T1000 (cell line): ENCODE measurements around the gene ANKRD11.
"Not testable (repeated sequence)": the region's sequence is repeated elsewhere in the genome, so short reads cannot be mapped to it uniquely, and the experiment has no call there.

Source experiments
- DNase-seq: peaks from one replicate; lab custom pipeline; 2025; ENCODE audit warnings: mixed read lengths; lab: John Stamatoyannopoulos, UW

ANKRD11 gene

GRCh38 chr16:89406277-89406888, 84.0 kb downstream of the ANKRD11 start:
- no peak for DNase-seq

GRCh38 chr16:89404561-89404960, 85.8 kb downstream of the ANKRD11 start:
- no peak for DNase-seq

- DNase-seq, result no peak
Measured at GRCh38 chr16:89402962-89403361, 87.4 kb downstream of the ANKRD11 start.

GRCh38 chr16:89401641-89402445, 88.5 kb downstream of the ANKRD11 start:
- no peak for DNase-seq

GRCh38 chr16:89401205-89401604, 89.2 kb downstream of the ANKRD11 start:
- DNase-seq, result no peak

GRCh38 chr16:89400740-89401139, 89.6 kb downstream of the ANKRD11 start:
- DNase-seq, result no peak

- no peak for DNase-seq
Measured at GRCh38 chr16:89398924-89399323, 91.4 kb downstream of the ANKRD11 start.

GRCh38 chr16:89397331-89397861, 93.0 kb downstream of the ANKRD11 start:
- DNase-seq, result no peak

GRCh38 chr16:89396156-89396555, 94.2 kb downstream of the ANKRD11 start:
- no peak for DNase-seq

GRCh38 chr16:89395150-89396142, 94.9 kb downstream of the ANKRD11 start:
- DNase-seq, result peak; percentile 75

- DNase-seq, result no peak
Measured at GRCh38 chr16:89393738-89394406, 96.5 kb downstream of the ANKRD11 start.

- DNase-seq, result no peak
Measured at GRCh38 chr16:89392881-89393737, 97.3 kb downstream of the ANKRD11 start.

- not testable (repeated sequence) for DNase-seq
Measured at GRCh38 chr16:89390224-89390583, 100.2 kb downstream of the ANKRD11 start.

- not testable (repeated sequence) for DNase-seq
Measured at GRCh38 chr16:89389504-89390223, 100.7 kb downstream of the ANKRD11 start.

GRCh38 chr16:89388536-89388935, 101.8 kb downstream of the ANKRD11 start:
- no peak for DNase-seq

GRCh38 chr16:89386306-89387185, 103.8 kb downstream of the ANKRD11 start:
- no peak for DNase-seq

- DNase-seq, result no peak
Measured at GRCh38 chr16:89385712-89386111, 104.6 kb downstream of the ANKRD11 start.

- no peak for DNase-seq
Measured at GRCh38 chr16:89384282-89384681, 106.1 kb downstream of the ANKRD11 start.
